ENCODE results near the gene DLD.
"Not testable (repeated sequence)": the region's sequence is repeated elsewhere in the genome, so short reads cannot be mapped to it uniquely, and the experiment has no call there.

Gene DLD

GRCh38 chr7:107951896-107952295, 60.9 kb downstream of the DLD start:
- TF ChIP-seq CTCF (IDR thresholded peaks at IDR 0.05; ENCODE audit: insufficient read depth, low read depth, low read length, missing control alignments), result no peak
- DNase-seq (ENCODE audit: low read depth), result no peak
- H3K4me3 ChIP-seq (ENCODE audit: low read depth, low read length), result no peak overlapping the region

- DNase-seq (ENCODE audit: low read depth), result no peak
- H3K4me3 ChIP-seq (ENCODE audit: low read depth, low read length), result no peak overlapping the region
- TF ChIP-seq CTCF (IDR thresholded peaks at IDR 0.05; ENCODE audit: insufficient read depth, low read depth, low read length, missing control alignments), result no peak
Measured at GRCh38 chr7:107953265-107953923, 62.4 kb downstream of the DLD start.

GRCh38 chr7:107953924-107954303, 62.9 kb downstream of the DLD start:
- H3K4me3 ChIP-seq (ENCODE audit: low read depth, low read length), result no peak overlapping the region
- no peak for TF ChIP-seq CTCF (IDR thresholded peaks at IDR 0.05; ENCODE audit: insufficient read depth, low read depth, low read length, missing control alignments)
- DNase-seq (ENCODE audit: low read depth), result no peak

GRCh38 chr7:107955394-107955793, 64.4 kb downstream of the DLD start:
- DNase-seq (ENCODE audit: low read depth), result no peak
- no peak for TF ChIP-seq CTCF (IDR thresholded peaks at IDR 0.05; ENCODE audit: insufficient read depth, low read depth, low read length, missing control alignments)
- no peak overlapping the region for H3K4me3 ChIP-seq (ENCODE audit: low read depth, low read length)

- DNase-seq (ENCODE audit: low read depth); H3K4me3 ChIP-seq (ENCODE audit: low read depth, low read length): not testable (repeated sequence)
Measured at GRCh38 chr7:107956950-107957349, 66.0 kb downstream of the DLD start.

GRCh38 chr7:107957436-107957835, 66.5 kb downstream of the DLD start:
- H3K4me3 ChIP-seq (ENCODE audit: low read depth, low read length), result no peak overlapping the region
- DNase-seq (ENCODE audit: low read depth), result no peak
- no peak for TF ChIP-seq CTCF (IDR thresholded peaks at IDR 0.05; ENCODE audit: insufficient read depth, low read depth, low read length, missing control alignments)

- no peak for TF ChIP-seq CTCF (IDR thresholded peaks at IDR 0.05; ENCODE audit: insufficient read depth, low read depth, low read length, missing control alignments)
- no peak for DNase-seq (ENCODE audit: low read depth)
- H3K4me3 ChIP-seq (ENCODE audit: low read depth, low read length), result no peak overlapping the region
Measured at GRCh38 chr7:107958764-107959526, 68.0 kb downstream of the DLD start.

Data from GM12865 (cell line).